CD4-positive, alpha-beta T cell treated with Interleukin-4 for 4 hours (primary cell): ENCODE data around the gene KCNJ10.

Source experiments
- DNase-seq: peaks from one replicate; pipeline ENCODE4 v3.0.0-alpha.2; 2020

KCNJ10 gene

GRCh38 chr1:160082926-160083325 is 13.0 kb upstream of the KCNJ10 start:
- no peak for DNase-seq

GRCh38 chr1:160082487-160082886 is 12.5 kb upstream of the KCNJ10 start:
- DNase-seq = no peak

DNA sequence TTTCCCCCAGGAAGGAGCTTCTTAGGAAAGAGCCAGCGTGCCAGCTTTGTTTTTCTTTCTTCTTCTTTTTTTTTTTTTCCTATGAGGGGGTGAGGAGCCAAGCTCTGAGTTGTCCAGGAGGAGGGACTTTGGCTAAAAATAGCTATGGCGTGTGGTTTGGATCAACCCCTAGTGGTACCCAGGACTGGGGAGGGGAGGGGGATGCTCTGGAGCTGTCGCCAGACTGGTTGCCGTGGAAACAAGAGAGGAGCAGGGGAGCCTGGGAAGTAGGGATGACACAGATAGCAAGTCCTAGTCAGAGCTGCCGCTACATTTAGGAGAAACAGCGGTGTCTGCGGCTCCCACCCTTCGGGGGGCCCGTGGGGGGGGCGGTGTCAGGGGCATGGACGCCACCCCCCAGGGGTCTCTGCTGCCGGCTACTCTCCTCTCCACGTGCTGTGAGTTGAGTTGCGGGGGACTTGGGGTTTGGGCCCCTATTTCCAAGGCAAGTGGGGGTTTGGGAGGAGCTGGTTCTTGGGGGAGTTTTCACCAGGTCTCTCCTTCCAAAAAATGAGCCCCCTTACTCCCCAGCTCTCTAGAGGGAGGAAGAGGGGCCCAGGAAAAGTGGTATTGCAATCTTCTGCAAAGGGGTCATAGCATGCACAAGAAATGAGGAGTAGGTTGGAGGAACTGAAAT is 11.4 kb upstream of the KCNJ10 start, which contains the start of gene KCNJ9:
Gene KCNJ9, plus strand, starts transcription at position 278 of the 676 bp plus-strand sequence. CDS start 2,493 bp downstream, outside the sequence.
- no peak for DNase-seq

DNA sequence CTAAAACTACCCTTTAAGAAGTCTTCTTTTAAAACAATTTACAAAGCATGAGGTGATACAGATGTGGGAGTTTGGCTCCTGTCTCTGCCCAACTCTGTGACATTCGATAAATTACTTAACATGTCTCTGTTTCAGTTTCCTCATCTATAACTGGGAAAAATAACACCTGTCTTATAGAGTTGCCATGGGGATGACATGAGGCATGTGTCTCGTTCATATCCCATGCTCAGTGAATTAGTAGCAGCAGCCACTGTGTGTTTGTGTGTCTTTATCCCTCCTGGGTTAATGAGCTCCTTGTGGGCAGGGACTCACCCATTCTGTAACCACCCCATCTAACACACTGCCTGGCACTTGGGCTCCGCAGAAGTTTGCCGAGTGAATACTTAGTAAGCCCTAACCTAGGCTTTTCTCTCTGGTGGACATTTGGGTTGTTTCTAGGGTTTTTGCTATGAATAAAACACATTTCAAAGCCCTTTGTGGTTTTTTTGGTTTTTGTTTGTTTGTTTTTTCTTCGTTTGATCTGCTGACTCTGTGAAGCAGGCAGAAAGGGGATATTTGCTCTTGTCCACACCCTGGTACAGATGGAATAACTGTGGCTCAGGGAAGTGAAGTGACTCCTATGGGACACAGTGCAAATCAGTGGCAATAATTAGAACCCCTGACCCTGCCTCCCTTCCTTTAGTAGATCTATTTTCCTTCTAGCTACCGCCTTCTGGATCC is 10.6 kb upstream of the KCNJ10 start:
- DNase-seq = no peak

GRCh38 chr1:160079448-160079847 is 9.5 kb upstream of the KCNJ10 start:
- DNase-seq = no peak

DNA sequence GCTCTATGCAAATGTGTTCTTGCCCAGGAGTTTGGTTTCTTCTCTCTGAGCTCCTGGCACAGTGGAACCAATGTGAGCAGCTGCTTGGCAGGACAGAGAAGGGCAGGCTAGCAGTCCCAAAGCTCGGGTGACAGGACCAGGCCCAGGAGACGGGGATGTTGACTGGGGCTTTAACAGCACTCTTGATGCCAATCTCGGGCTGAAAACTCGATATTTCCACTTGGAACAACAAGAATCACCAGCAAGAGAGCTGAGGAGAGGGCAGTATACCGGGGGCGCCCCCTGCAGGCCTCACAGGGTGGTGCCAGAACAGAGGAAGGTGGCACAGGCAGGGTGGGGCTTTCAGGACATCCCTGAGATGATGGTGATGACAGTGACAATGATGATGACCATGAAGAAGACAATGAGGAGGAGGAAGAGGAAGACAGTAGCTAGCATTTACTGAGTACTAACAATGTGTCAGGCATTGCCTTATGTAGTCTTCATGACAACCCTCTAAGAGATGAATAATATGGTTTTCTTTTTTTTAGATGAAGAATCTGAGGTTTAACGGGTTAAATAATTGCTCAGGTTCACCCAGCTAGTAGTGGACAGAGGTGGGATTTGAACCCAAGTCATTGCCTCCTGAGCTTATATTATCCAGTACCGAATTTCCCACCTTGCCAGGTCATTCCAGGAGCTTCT is 8.7 kb upstream of the KCNJ10 start:
- peak; percentile 52 for DNase-seq

DNA sequence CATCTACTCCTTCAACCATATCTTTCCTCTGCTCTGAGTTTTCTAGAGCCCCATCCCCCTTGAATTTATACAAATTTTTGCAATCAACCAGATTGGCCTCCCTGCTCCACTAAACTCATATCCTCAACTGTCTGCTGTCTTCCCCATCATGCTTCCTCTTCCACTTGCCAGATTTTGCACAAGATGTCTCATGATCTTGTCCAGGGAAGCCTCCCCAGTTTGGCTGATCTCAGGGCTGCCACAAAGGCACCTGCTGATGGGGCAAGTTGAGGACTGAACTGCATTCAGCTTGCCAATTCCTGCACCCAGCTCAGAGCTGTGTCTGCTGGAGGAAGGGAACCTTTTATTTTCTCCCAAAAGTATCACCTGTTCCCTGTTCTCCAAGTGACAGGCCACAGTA is 7.5 kb upstream of the KCNJ10 start:
- DNase-seq = no peak

- no peak for DNase-seq
Measured at GRCh38 chr1:160076295-160076694, 6.3 kb upstream of the KCNJ10 start.

DNA sequence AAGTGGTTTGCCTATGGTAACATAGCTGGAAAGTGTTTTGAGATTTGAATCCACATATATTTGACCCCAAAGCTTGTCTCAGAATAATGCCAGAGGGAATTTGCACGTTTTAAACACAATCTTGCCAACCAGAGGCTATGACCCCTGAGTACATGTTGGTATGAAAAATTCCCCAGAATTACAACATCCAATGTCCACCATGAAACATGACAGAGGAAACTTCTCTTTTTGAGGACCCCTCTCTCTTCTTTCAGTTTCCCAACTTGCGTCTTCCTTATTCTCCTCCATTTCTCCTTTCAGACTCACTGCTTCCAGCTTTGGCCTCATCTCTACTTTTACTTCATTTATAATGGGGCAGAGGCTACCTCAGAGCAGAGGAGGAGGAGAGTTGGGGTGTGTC is 5.9 kb upstream of the KCNJ10 start:
- no peak for DNase-seq

DNA sequence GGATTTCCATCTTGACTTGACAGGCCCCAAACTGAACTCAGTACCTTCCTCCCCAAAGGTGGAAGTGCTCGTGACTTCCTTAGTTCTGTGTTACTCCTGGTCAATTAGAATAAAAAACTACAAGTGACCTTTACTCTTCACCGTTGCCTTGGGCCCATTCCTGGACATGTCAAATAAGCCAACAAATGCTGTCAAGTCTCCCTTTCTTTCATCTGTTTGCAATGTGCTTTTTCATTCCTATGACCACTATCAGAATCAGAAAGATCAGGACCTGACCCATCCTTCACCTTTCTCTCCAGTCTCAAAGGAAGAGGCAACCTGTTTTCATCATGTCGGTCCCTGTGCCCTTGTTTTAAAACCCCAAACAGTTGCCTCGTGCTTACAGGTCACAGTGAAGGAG is 4.9 kb upstream of the KCNJ10 start:
- no peak for DNase-seq

DNA sequence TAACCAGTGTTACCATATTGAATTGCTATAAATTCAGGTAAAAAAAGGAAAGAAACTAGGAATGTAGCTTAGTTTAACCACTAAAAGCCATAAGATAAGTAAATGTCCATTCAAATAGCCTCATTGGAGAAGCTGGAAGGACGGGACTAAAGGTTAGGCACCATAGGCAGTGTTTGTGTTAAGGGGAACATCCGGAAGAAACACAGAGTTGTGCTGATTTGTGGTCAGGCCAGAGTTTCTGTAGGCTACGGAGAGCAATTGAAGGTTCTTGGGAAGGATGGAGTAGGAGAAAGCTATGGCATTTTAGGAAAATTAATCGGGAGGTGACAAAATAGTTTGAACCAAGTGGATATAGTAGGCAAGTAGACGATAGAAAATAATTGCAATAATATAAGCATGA is 1.3 kb upstream of the KCNJ10 start:
- no peak for DNase-seq

GRCh38 chr1:160070243-160071163 is 543 bp upstream of the KCNJ10 start:
- DNase-seq = peak; percentile 44

DNA sequence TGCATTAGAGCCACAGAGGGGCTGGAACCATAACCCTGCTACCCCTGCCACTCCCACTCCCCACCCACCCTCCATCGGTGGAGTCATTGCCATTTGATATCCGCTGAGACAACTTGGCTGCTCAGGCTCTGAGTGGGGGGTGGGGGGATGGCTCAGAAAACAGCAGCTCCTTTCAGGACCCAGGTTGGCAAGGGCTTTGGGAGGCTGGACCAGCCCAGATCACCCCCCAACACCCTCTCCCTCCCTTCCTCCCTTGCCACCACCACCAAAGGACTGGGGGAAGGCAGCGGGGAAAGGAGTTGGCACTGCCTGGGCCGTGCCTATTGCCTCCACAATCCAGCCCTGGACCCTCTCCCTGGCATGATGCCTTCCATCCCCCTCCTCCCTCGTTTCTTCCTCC is 1.7 kb downstream of the KCNJ10 start:
- no peak for DNase-seq

- DNase-seq = no peak
Measured at GRCh38 chr1:160066829-160067745, 2.9 kb downstream of the KCNJ10 start.

DNA sequence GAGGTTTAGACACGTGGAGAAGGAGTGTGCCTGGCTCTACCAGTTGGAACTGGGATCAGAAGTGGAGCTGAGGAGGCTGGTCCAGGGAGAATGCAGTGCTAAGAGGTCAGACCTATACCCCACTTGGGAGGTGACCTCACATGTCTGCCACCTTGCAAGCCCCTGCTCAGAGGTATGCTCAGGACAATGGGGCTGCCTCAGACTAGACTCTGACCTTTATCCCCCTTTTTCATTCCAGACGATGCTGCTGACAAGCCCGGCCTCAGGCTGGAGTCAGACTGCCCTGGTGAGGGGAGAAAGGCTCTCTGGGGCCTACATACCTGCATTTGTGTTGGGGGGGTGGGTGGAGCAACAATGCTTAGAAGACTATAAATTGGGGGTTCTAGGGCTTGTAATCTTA is 5.2 kb downstream of the KCNJ10 start:
- no peak for DNase-seq

DNA sequence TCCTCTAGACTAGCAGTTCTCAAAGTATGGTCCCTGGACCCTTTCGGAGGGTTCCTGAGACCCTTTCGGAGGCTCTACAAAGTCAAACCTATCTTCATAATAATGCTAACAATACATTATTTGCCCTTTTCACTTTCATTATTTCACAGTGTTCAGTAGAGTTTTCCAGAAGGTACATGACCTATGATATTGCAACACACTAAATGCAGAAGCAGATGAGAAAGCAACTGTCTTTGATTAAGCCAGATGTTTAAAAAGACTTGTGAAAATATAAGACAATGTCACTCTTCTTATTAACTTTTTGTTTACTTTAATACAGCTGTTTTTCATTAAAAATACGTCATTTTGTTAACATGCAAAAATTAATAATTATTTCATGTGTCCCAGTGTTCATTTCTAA is 5.8 kb downstream of the KCNJ10 start:
- DNase-seq = no peak

DNA sequence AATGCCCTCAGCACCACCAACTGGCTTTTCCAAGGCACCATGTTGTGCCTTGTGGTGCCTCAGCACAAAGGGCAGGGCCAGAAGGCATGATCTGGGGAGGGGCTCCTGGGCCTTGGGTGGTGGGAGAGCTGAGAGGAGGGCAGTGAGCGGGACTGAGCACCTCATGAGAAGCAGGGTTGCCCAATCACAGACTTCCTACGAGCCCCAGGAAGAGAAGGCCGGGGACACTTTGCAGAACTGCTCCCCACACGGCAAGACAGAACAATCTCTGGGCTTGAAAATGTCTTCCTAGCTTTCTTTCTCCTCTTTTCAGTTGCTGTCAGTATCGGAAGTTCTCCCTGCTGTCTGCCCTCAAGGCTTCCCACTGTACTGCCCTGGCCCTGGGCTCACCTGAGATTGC is 6.8 kb downstream of the KCNJ10 start:
- DNase-seq = no peak

DNA sequence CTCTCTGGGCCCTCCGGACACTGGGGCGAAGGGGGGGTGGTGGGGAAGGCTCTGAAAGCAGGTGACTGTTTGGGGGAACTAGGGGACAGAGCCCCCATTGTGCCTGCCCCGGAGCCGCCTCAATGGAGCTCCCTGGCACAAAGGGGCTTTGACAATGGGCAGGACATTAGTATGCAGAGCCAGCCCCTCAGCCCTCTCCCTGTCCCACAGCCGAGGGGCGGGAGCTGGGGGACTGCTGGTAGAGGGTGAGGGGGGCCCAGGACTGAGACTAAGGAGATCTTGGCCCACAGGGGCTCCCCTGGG is 7.8 kb downstream of the KCNJ10 start:
- DNase-seq = no peak

- no peak for DNase-seq
Measured at GRCh38 chr1:160061369-160062229, 8.4 kb downstream of the KCNJ10 start.

GRCh38 chr1:160058087-160058486 is 11.9 kb downstream of the KCNJ10 start:
- no peak for DNase-seq

DNA sequence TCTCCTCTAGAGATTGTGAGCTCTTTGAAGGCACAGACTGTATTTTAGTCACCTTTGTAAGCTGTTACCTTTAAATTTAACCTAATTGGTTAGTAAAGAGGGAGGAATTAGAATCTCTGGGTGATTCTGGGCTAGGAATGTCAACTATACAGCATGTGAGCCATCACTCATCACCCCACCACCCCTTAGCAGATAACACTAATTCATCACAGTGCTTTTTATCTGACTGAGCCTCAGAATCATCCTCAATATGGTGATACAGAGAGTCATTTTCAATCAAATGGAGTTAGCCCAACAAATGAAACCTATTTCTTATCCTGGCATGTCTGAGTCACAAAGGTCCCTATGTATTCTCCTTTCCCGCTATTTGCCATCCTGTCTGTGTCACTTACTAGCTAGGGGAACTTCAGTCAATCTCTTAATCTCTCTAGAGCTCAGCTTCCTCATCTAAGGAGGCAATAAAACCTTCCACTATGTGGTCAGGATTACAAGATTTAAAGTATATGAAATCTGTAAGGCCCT is 13.3 kb downstream of the KCNJ10 start:
- DNase-seq = no peak
